HEK293T (cell line): ENCODE results near the gene PSMB11.

ENCODE experiments used
- CTCF ChIA-PET: fragments of 350-600 bp; formaldehyde crosslinking; extraction: SDS; loops from one replicate; lab custom pipeline; 2021; ENCODE audit warnings: antibody characterized with exemption, inconsistent platforms; lab: Yijun Ruan, JAX
- POLR2A ChIA-PET: fragments of 350-600 bp; formaldehyde crosslinking; extraction: SDS; loops from one replicate; lab custom pipeline; 2020; ENCODE audit warnings: antibody characterized with exemption, inconsistent platforms; lab: Yijun Ruan, JAX
- DNase-seq: peaks from one replicate; pipeline ENCODE4 v3.0.0; 2012; ENCODE audit warnings: mixed read lengths; ENCODE audit errors: extremely low spot score
- ARNT ChIP-seq: fragments of 450-650 bp; IDR thresholded peaks from 2 replicates; pipeline ENCODE4 v1.6.1; 2017; ENCODE audit warnings: mild to moderate bottlenecking
- BHLHE40 ChIP-seq: fragments of 450-650 bp; IDR thresholded peaks from 2 replicates; pipeline ENCODE4 v1.6.1; 2016; ENCODE audit warnings: mild to moderate bottlenecking, moderate library complexity, borderline replicate concordance
- CTBP1 ChIP-seq: fragments of 450-650 bp; IDR thresholded peaks from 2 replicates; pipeline ENCODE4 v1.6.1; 2016; ENCODE audit warnings: borderline replicate concordance
- ELF4 ChIP-seq: fragments of 450-650 bp; IDR thresholded peaks from 2 replicates; pipeline ENCODE4 v1.6.1; 2017; ENCODE audit warnings: antibody characterized with exemption
- FOXA1 ChIP-seq: fragments of 450-650 bp; IDR thresholded peaks from 2 replicates; pipeline ENCODE4 v1.6.1; 2016; ENCODE audit warnings: mild to moderate bottlenecking
- FOXK2 ChIP-seq: fragments of 450-650 bp; IDR thresholded peaks from 2 replicates; pipeline ENCODE4 v1.6.1; 2016; ENCODE audit warnings: mild to moderate bottlenecking
- FOXM1 ChIP-seq: fragments of 450-650 bp; IDR thresholded peaks from 2 replicates; pipeline ENCODE4 v1.6.1; 2017; ENCODE audit warnings: mild to moderate bottlenecking, borderline replicate concordance
- HDGF ChIP-seq: fragments of 450-650 bp; IDR thresholded peaks from 2 replicates; pipeline ENCODE4 v1.6.1; 2017; ENCODE audit warnings: antibody characterized with exemption, borderline replicate concordance
- L3MBTL2 ChIP-seq: fragments of 450-650 bp; conservative IDR thresholded peaks from 2 replicates; pipeline ENCODE4 v1.6.1; 2016; ENCODE audit warnings: mild to moderate bottlenecking
- LEF1 ChIP-seq: fragments of 450-650 bp; IDR thresholded peaks from 2 replicates; pipeline ENCODE4 v1.6.1; 2017; ENCODE audit warnings: mild to moderate bottlenecking, borderline replicate concordance
- NFRKB ChIP-seq: fragments of 450-650 bp; IDR thresholded peaks from 2 replicates; pipeline ENCODE4 v1.6.1; 2016; ENCODE audit warnings: mild to moderate bottlenecking, moderate library complexity
- PKNOX1 ChIP-seq: fragments of 450-650 bp; IDR thresholded peaks from 2 replicates; pipeline ENCODE4 v1.6.1; 2016
- SP1 ChIP-seq: fragments of 450-650 bp; IDR thresholded peaks from 2 replicates; pipeline ENCODE4 v1.6.1; 2017
- SUZ12 ChIP-seq: fragments of 450-650 bp; IDR thresholded peaks from 2 replicates; pipeline ENCODE4 v1.6.1; 2016; ENCODE audit warnings: mild to moderate bottlenecking
- TARDBP ChIP-seq: fragments of 450-650 bp; IDR thresholded peaks from 2 replicates; pipeline ENCODE4 v1.6.1; 2016
- ZNF384 ChIP-seq: fragments of 450-650 bp; IDR thresholded peaks from 2 replicates; pipeline ENCODE4 v1.6.1; 2016

PSMB11 gene

GRCh38 chr14:23052671-23053070 is 10.7 kb downstream of the PSMB11 start:
- no peak for DNase-seq
- CTCF ChIA-PET, result interaction anchor here (2.7 to 9.0 kb wide), 2 partner anchors 59 to 66 kb away, joined by 18 to 133 read pairs; no protein-coding TSS in a partner anchor
- POLR2A ChIA-PET, result interaction anchor here (0.8 to 2.6 kb wide), 4 partner anchors 46 to 133 kb away, joined by 3 to 14 read pairs (median 4); partner anchors contain the start of gene RBM23
- TF ChIP-seq FOXA1, result no peak
- TF ChIP-seq ELF4, result no peak
- TF ChIP-seq SUZ12, result no peak
- no peak for TF ChIP-seq L3MBTL2
- TF ChIP-seq NFRKB, result no peak
- TF ChIP-seq CTBP1, result no peak
- no peak for TF ChIP-seq TARDBP
- TF ChIP-seq HDGF, result no peak
- TF ChIP-seq ARNT, result no peak

GRCh38 chr14:23053426-23053825 is 11.4 kb downstream of the PSMB11 start:
- DNase-seq, result no peak
- no peak for TF ChIP-seq CTBP1
- TF ChIP-seq SP1, result no peak
- TF ChIP-seq FOXA1, result no peak
- TF ChIP-seq SUZ12, result no peak
- no peak for TF ChIP-seq FOXK2
- no peak for TF ChIP-seq FOXM1
- CTCF ChIA-PET, result interaction anchor here (0.7 to 9.0 kb wide), 3 partner anchors 33 to 67 kb away, joined by 5 to 133 read pairs (median 18); no protein-coding TSS in a partner anchor
- POLR2A ChIA-PET, result interaction anchor here (1.2 kb wide), 1 partner anchor 47 kb away, joined by 3 read pairs; no protein-coding TSS in a partner anchor

- DNase-seq, result no peak
- CTCF ChIA-PET, result interaction anchor here (0.7 to 9.0 kb wide), 4 partner anchors 34 to 70 kb away, joined by 3 to 159 read pairs (median 69); partner anchors contain the start of genes ACIN1, AJUBA and C14orf119
- POLR2A ChIA-PET, result interaction anchor here (1.0 to 5.1 kb wide), 5 partner anchors 47 to 73 kb away, joined by 3 to 45 read pairs (median 4); no protein-coding TSS in a partner anchor
- TF ChIP-seq HDGF, result no peak
- no peak for TF ChIP-seq FOXA1
- no peak for TF ChIP-seq BHLHE40
- no peak for TF ChIP-seq ELF4
- no peak for TF ChIP-seq LEF1
- TF ChIP-seq CTBP1, result no peak
- TF ChIP-seq FOXK2, result no peak
- TF ChIP-seq FOXM1, result no peak
- no peak for TF ChIP-seq L3MBTL2
- TF ChIP-seq TARDBP, result no peak
- no peak for TF ChIP-seq NFRKB
- TF ChIP-seq PKNOX1, result no peak
- TF ChIP-seq SUZ12, result no peak
- no peak for TF ChIP-seq ARNT
- TF ChIP-seq ZNF384, result no peak
- no peak for TF ChIP-seq SP1
These were observed 12.2 kb downstream of the PSMB11 start for GRCh38 chr14:23054000-23054811.

- no peak for DNase-seq
- CTCF ChIA-PET, result interaction anchor here (0.5 to 9.0 kb wide), 9 partner anchors 14 to 194 kb away, joined by 3 to 159 read pairs (median 6); partner anchors contain the start of genes ACIN1, AJUBA, C14orf119 and PRMT5
- TF ChIP-seq ZNF384 (no peak), ELF4 (no peak), SP1 (no peak), NFRKB (no peak), CTBP1 (no peak), PKNOX1 (no peak), FOXM1 (no peak), SUZ12 (no peak), LEF1 (no peak), BHLHE40 (no peak), HDGF (no peak), FOXA1 (no peak), FOXK2 (no peak), TARDBP (no peak), L3MBTL2 (no peak), ARNT (no peak)
- POLR2A ChIA-PET, result interaction anchor here (1.0 to 5.1 kb wide), 6 partner anchors 48 to 98 kb away, joined by 3 to 45 read pairs (median 10); partner anchors contain the start of gene HAUS4
These were observed 13.1 kb downstream of the PSMB11 start for GRCh38 chr14:23055147-23055550.

- POLR2A ChIA-PET, result interaction anchor here (0.8 to 5.1 kb wide), 6 partner anchors 49 to 99 kb away, joined by 3 to 45 read pairs (median 10); partner anchors contain the start of gene HAUS4
- TF ChIP-seq SP1, result no peak
- no peak for TF ChIP-seq SUZ12
- TF ChIP-seq ELF4, result no peak
- no peak for TF ChIP-seq TARDBP
- no peak for TF ChIP-seq HDGF
- TF ChIP-seq ZNF384, result no peak
- TF ChIP-seq L3MBTL2, result no peak
- no peak for TF ChIP-seq FOXA1
- CTCF ChIA-PET, result interaction anchor here (0.5 to 9.0 kb wide), 7 partner anchors 13 to 193 kb away, joined by 3 to 159 read pairs (median 10); partner anchors contain the start of genes AJUBA and PRMT5
- DNase-seq, result no peak
These were observed 13.7 kb downstream of the PSMB11 start for GRCh38 chr14:23055621-23056144.
